ENCODE results near the gene FAM193B.
A peak's percentile ranks its signal among the peaks of the same experiment; 100 is the strongest.

The FAM193B gene

GRCh38 chr5:177498013-177498787 is 56.2 kb downstream of the FAM193B start:
- H3K9me3 Mint-ChIP-seq = no peaks in the 10 kb centered on the region
- peak overlapping the region; percentile 81 for H3K27ac Mint-ChIP-seq
- H3K4me3 Mint-ChIP-seq = peak overlapping the region; percentile 85
- H3K36me3 Mint-ChIP-seq (ENCODE audit: low read depth) = peaks cover 3% of the 10 kb centered on the region
- peaks cover 27% of the 10 kb centered on the region for H3K4me1 Mint-ChIP-seq (ENCODE audit: low read depth)
- peaks cover 24% of the 10 kb centered on the region for H3K27me3 Mint-ChIP-seq (ENCODE audit: low read depth)

DNA sequence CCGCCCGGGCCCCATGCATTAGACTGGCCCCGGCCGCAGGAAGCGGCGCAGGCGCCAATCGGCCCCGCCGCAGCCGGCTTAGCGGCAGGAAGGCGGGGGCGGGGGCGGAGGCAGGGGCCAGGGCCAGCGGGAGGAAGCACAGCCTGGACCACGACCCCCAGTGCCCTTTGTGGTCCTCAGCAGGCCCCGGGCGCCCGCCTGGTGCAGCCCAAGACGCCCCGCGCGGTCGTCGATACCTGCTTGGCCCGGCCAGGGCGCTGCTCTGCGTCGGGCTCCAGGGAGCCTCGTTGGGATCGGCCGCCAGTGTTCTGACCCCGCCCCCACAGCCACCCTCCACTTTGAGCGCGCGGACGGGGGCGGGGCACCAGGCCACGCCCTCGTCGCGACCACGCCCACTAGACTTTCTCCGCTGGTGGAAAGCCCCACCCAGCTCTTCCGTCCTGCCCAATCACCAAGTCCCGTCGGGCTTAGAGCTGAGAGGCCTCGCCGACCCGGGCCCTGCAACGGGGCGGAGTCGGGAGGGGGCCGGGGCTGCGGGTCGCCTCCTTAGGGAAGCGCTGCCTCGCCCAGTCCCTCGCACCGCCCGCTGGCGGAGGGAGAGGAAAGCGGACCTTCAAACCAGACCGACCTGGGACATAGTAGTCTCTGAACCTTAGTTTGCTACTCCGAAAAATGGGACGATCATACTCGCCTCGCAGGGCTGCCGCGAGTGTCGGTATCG is 56.9 kb downstream of the FAM193B start, which contains the start of gene PDLIM7:
TSS of gene PDLIM7 (minus strand) at position 313 of the 721 bp plus-strand sequence. CDS start 1,092 bp downstream, outside the sequence.
- Mint-ChIP-seq H3K27ac (peak within 1 kb of the TSS; percentile 81), H3K4me3 (peak within 1 kb of the TSS; percentile 85), H3K36me3 (ENCODE audit: low read depth) (peaks cover 3% of the 10 kb centered on the region), H3K27me3 (ENCODE audit: low read depth) (peaks cover 24% of the 10 kb centered on the region), H3K9me3 (no peaks in the 10 kb centered on the region), H3K4me1 (ENCODE audit: low read depth) (peaks cover 27% of the 10 kb centered on the region)

- Mint-ChIP-seq H3K36me3 (ENCODE audit: low read depth) (peaks cover 3% of the 10 kb centered on the region), H3K4me3 (peak overlapping the region; percentile 76), H3K27me3 (ENCODE audit: low read depth) (peaks cover 24% of the 10 kb centered on the region), H3K9me3 (no peaks in the 10 kb centered on the region), H3K4me1 (ENCODE audit: low read depth) (peaks cover 27% of the 10 kb centered on the region), H3K27ac (no peak overlapping the region)
These were observed 57.6 kb downstream of the FAM193B start for GRCh38 chr5:177496727-177497291.

GRCh38 chr5:177496070-177496726 is 58.2 kb downstream of the FAM193B start:
- peaks cover 24% of the 10 kb centered on the region for H3K27me3 Mint-ChIP-seq (ENCODE audit: low read depth)
- H3K4me1 Mint-ChIP-seq (ENCODE audit: low read depth) = peaks cover 27% of the 10 kb centered on the region
- H3K27ac Mint-ChIP-seq = peak overlapping the region; percentile 72
- H3K9me3 Mint-ChIP-seq = no peaks in the 10 kb centered on the region
- peaks cover 4% of the 10 kb centered on the region for H3K36me3 Mint-ChIP-seq (ENCODE audit: low read depth)
- H3K4me3 Mint-ChIP-seq = peak overlapping the region; percentile 76

DNA sequence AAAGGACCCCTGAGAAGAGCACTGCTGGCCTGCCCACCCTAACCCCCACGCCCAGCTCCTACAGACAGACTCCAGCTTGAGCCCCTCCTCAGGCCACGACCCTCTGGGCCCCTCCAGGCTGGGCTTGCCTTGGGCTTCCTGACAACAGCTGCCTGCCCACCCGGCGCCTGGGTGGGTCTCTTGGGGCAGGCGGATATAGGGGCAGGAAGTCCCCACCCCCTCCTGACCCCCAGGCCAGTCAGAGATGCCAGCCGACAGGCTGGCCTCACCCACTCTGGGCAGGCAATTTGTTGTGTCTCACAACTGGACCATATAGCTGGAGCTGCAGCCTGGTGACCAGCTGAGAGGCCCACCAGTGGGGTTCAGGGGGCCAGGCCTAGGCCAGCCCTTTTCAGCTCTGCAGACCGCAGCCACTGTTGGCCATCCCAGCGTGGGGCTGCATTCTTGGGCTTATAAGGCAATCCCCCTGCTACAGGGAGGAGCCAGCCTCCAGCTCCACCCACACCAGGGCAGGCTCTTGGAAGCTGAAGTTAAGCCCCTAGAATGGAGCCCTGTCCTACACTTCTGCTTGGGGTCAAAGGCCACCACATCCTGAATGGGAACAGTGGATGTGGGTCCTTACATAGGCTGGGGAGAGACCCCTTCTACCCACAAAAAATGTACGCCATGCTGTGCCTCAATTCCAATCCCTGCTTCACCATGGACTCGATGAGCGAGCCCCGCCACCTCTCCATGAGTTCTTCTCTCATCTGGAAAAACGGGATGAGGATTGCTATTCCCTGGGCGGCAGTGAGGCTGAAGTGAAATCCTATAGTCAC is 58.9 kb downstream of the FAM193B start:
- Mint-ChIP-seq H3K9me3 (no peaks in the 10 kb centered on the region), H3K27me3 (ENCODE audit: low read depth) (peaks cover 22% of the 10 kb centered on the region), H3K27ac (no peak overlapping the region), H3K4me3 (peak overlapping the region; percentile 76), H3K36me3 (ENCODE audit: low read depth) (peaks cover 4% of the 10 kb centered on the region), H3K4me1 (ENCODE audit: low read depth) (peaks cover 25% of the 10 kb centered on the region)

DNA sequence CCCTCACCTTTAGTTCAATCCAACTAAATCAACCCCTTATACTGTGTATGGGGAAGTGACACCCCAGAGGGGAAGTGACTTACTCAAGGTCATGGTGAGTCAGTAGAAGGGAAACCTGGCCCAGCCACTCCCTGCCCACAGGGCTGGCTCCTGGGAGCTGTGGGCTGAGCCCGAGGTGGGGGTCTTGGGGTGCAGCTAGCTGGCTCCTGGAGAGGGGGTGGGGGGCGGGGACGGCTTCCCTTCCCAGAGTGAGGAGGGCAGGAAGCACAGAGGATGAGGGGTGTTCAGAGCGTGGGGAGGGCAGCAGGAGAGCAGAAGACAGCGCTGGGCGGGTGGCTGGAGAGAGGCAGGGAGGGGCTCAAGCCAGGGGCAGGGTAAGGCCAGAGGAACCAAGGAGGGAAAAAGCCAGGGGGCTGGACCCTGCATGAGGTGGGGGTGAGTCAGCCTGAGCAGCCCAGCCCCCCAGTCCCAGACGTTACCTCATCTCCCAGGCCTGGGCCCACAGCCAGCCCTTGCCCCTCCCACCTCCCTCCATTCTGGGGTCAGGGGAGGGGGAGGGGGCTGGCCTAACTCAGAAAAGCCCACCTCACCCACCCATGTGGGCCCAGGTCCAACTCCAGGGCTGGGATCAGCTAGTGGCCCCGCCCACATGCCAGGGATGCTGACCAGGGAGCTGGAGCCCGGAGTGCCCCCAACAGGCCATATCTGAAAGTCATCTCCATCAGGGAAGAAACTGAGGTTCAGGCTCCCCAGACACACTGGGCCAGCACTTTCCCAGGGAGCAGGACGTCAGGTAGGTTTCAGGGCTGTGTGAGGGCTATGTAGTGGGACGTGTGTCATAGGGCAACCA is 59.8 kb downstream of the FAM193B start:
- Mint-ChIP-seq H3K27ac (peak overlapping the region; percentile 77), H3K4me1 (ENCODE audit: low read depth) (peaks cover 25% of the 10 kb centered on the region), H3K27me3 (ENCODE audit: low read depth) (peaks cover 17% of the 10 kb centered on the region), H3K36me3 (ENCODE audit: low read depth) (peaks cover 7% of the 10 kb centered on the region), H3K9me3 (no peaks in the 10 kb centered on the region), H3K4me3 (no peak overlapping the region)

GRCh38 chr5:177493795-177494345 is 60.5 kb downstream of the FAM193B start:
- H3K36me3 Mint-ChIP-seq (ENCODE audit: low read depth) = peaks cover 7% of the 10 kb centered on the region
- H3K27me3 Mint-ChIP-seq (ENCODE audit: low read depth) = peaks cover 13% of the 10 kb centered on the region
- H3K4me3 Mint-ChIP-seq = no peak overlapping the region
- no peaks in the 10 kb centered on the region for H3K9me3 Mint-ChIP-seq
- peak overlapping the region; percentile 77 for H3K27ac Mint-ChIP-seq
- peaks cover 24% of the 10 kb centered on the region for H3K4me1 Mint-ChIP-seq (ENCODE audit: low read depth)

GRCh38 chr5:177492841-177493240 is 61.5 kb downstream of the FAM193B start:
- Mint-ChIP-seq H3K27ac (no peak overlapping the region), H3K36me3 (ENCODE audit: low read depth) (peaks cover 8% of the 10 kb centered on the region), H3K4me1 (ENCODE audit: low read depth) (peaks cover 16% of the 10 kb centered on the region), H3K27me3 (ENCODE audit: low read depth) (peaks cover 2% of the 10 kb centered on the region), H3K4me3 (no peak overlapping the region), H3K9me3 (no peaks in the 10 kb centered on the region)

DNA sequence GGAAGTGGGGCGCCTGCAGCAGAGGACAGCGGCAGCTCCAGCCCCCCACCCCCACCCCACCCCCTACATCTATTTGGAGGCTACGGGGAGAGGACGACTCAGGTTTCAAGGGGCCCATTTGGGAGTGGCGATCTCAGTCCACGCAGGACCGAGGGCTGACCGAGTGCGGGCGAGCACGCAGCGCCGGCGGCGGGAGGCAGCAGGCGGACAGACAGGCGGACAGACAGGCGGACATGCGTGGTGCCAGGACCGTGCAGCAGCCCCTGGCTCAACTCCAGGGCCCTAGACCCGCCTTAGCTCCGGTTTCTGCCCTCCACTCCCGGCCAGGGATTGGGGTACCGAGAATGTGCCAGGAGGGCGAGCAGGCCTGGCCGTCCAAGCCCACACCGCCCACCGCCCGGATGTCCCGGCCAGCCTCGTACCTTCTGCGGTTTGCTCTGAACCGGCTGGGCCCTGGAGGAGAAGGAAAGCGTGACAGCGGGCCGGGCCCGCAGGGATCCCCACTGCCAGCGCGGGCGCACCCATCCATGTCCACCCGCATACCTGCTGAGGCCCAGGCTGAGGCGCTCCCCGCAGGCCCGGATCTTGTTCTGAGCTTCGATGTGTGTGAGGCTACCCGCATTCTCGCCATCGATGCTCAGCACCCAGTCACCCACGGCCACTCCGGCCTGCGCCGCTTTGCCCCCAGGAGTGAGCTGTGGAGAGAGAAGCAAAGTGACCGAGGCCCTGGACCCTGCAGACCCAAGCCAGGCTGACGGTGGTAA is 62.2 kb downstream of the FAM193B start:
- no peaks in the 10 kb centered on the region for H3K27me3 Mint-ChIP-seq (ENCODE audit: low read depth)
- peaks cover 14% of the 10 kb centered on the region for H3K4me1 Mint-ChIP-seq (ENCODE audit: low read depth)
- no peak overlapping the region for H3K4me3 Mint-ChIP-seq
- no peaks in the 10 kb centered on the region for H3K9me3 Mint-ChIP-seq
- H3K27ac Mint-ChIP-seq = no peak overlapping the region
- peaks cover 8% of the 10 kb centered on the region for H3K36me3 Mint-ChIP-seq (ENCODE audit: low read depth)

DNA sequence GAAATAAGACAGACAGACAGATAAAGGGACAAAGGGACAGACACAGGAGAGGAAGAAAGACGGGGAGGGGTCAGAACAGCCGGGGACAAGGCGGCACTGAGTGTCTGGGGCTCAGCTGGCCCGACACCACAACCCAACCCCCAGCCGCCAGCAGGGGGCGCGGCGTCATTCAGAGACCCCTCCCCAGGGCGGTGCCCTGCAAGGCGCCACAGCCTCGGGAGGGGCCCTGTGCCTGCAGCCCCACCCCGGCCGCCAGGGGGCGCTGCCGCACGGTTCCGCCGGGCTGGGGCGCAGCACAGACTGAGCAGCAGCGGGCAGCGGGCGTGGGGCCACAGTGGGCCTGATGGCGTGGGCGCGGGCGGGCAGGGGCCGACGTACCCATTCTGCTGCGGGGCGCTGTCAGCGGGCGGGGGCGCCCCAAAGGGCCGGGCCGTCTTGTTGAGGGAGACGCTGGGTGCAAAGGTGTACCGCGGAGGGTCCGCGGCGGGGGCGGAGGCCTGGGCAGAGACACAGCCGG is 62.9 kb downstream of the FAM193B start:
- peaks cover 8% of the 10 kb centered on the region for H3K36me3 Mint-ChIP-seq (ENCODE audit: low read depth)
- no peaks in the 10 kb centered on the region for H3K9me3 Mint-ChIP-seq
- H3K4me1 Mint-ChIP-seq (ENCODE audit: low read depth) = peaks cover 14% of the 10 kb centered on the region
- no peak overlapping the region for H3K27ac Mint-ChIP-seq
- H3K4me3 Mint-ChIP-seq = no peak overlapping the region
- no peaks in the 10 kb centered on the region for H3K27me3 Mint-ChIP-seq (ENCODE audit: low read depth)

GRCh38 chr5:177490992-177491391 is 63.4 kb downstream of the FAM193B start:
- H3K9me3 Mint-ChIP-seq = no peaks in the 10 kb centered on the region
- H3K4me1 Mint-ChIP-seq (ENCODE audit: low read depth) = peaks cover 10% of the 10 kb centered on the region
- H3K36me3 Mint-ChIP-seq (ENCODE audit: low read depth) = peaks cover 8% of the 10 kb centered on the region
- no peak overlapping the region for H3K27ac Mint-ChIP-seq
- H3K4me3 Mint-ChIP-seq = no peak overlapping the region
- H3K27me3 Mint-ChIP-seq (ENCODE audit: low read depth) = no peaks in the 10 kb centered on the region

DNA sequence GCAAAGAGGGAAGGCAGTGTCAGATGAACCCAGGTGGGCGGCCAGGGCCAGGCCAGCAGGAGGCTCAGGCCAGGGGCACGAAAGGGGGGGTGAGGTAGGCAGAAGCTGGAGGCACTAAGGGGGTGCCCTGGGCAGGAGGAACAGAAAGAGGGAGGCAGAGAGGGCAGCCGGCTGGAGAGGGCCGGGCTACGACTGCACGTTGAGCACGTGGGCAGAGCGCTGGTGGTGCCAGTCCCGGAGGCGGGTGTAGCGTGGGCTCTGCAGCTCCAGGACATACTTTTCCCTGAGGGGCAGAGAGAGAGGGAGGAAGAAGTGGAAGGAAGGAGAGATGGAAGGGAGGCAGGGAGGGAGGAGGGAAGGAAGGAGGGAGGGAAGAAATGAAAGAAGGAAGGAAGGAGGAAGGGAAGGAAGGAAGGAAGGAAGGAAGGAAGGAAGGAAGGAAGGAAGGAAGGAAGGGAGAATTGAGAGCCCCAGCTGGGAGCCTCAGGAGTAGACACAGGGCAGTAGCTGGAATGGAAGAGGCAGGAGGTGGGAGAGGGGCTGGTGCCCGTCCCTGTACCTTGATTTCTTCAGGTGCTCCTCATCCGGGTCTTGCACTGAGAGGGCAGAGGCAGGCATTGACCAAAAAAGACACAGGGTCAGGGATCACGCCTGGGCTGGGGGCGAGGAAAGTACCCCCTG is 63.9 kb downstream of the FAM193B start:
- H3K36me3 Mint-ChIP-seq (ENCODE audit: low read depth) = peaks cover 8% of the 10 kb centered on the region
- no peaks in the 10 kb centered on the region for H3K27me3 Mint-ChIP-seq (ENCODE audit: low read depth)
- no peaks in the 10 kb centered on the region for H3K9me3 Mint-ChIP-seq
- peaks cover 8% of the 10 kb centered on the region for H3K4me1 Mint-ChIP-seq (ENCODE audit: low read depth)
- H3K4me3 Mint-ChIP-seq = no peak overlapping the region
- H3K27ac Mint-ChIP-seq = no peak overlapping the region
